HEK293 (cell line): ENCODE data around the gene CPO.

Experiments used
- CTCF ChIA-PET: fragments of 350-600 bp; formaldehyde crosslinking; extraction: SDS; loops from one replicate; lab custom pipeline; 2021; ENCODE audit warnings: antibody characterized with exemption; lab: Yijun Ruan, JAX
- POLR2A ChIA-PET: fragments of 300-600 bp; formaldehyde crosslinking; extraction: SDS; loops from one replicate; lab custom pipeline; 2020; ENCODE audit warnings: antibody characterized with exemption, inconsistent platforms; lab: Yijun Ruan, JAX
- H3K27ac ChIP-seq: fragments of 200-500 bp; sonication (Bioruptor generic); 2 replicates; pipeline ENCODE4 v1.5.1; 2014; ENCODE audit warnings: low read depth, low read length, control low read depth, inconsistent platforms; ENCODE audit errors: extremely low read depth
- H3K36me3 ChIP-seq, 2 experiments: fragments of 200-500 bp in 1 of 2; sonication (Bioruptor generic) in 1 of 2; 1 replicate in 1 of 2; 2 replicates in 1 of 2; pipeline ENCODE4 v1.5.1; 2014 to 2017; ENCODE audit warnings: inconsistent platforms in 2 of 2, low read length in 2 of 2; ENCODE audit not compliant: control insufficient read depth in 2 of 2, insufficient read depth in 1 of 2
- H3K4me1 ChIP-seq: fragments of 200-500 bp; sonication (Bioruptor generic); 2 replicates; pipeline ENCODE4 v1.5.1; 2014; ENCODE audit warnings: mild to moderate bottlenecking, low read length, inconsistent platforms; ENCODE audit not compliant: control insufficient read depth, insufficient read depth
- H3K4me3 ChIP-seq: 2 replicates; pipeline ENCODE4 v1.5.1; 2011; ENCODE audit warnings: low read depth, mild to moderate bottlenecking, control low read depth, low read length, moderate library complexity
- H3K9me3 ChIP-seq: fragments of 200-500 bp; sonication (Bioruptor generic); 2 replicates; pipeline ENCODE4 v1.5.1; 2014; ENCODE audit warnings: low read depth, low read length, inconsistent platforms; ENCODE audit not compliant: control insufficient read depth, insufficient read depth
- BCL11B ChIP-seq: fragments of 450-650 bp; formaldehyde crosslinking; IDR thresholded peaks from 2 replicates; pipeline ENCODE4 v1.5.1; 2016; ENCODE audit warnings: low read depth, missing biosample characterization, missing genetic modification characterization
- KLF7 ChIP-seq: fragments of 450-650 bp; formaldehyde crosslinking; IDR thresholded peaks from 2 replicates; pipeline ENCODE4 v1.5.1; 2016; ENCODE audit warnings: missing biosample characterization, missing genetic modification characterization, borderline replicate concordance
- ZBTB7A ChIP-seq: fragments of 450-650 bp; formaldehyde crosslinking; IDR thresholded peaks from 2 replicates; pipeline ENCODE4 v1.5.1; 2016; ENCODE audit warnings: low read depth, missing biosample characterization, missing genetic modification characterization
- ZNF19 ChIP-seq: fragments of 450-650 bp; formaldehyde crosslinking; IDR thresholded peaks from 2 replicates; pipeline ENCODE4; 2016; ENCODE audit warnings: missing biosample characterization, missing genetic modification characterization, low read depth
- ZNF366 ChIP-seq: fragments of 450-650 bp; formaldehyde crosslinking; conservative IDR thresholded peaks from 2 replicates; pipeline ENCODE4 v1.5.1; 2016; ENCODE audit warnings: missing biosample characterization, missing genetic modification characterization
- ZNF514 ChIP-seq: fragments of 450-650 bp; formaldehyde crosslinking; IDR thresholded peaks from 2 replicates; pipeline ENCODE4 v1.5.1; 2016; ENCODE audit warnings: missing biosample characterization, missing genetic modification characterization
- ZNF776 ChIP-seq: fragments of 450-650 bp; formaldehyde crosslinking; IDR thresholded peaks from 2 replicates; pipeline ENCODE4 v1.5.0; 2017; ENCODE audit warnings: missing biosample characterization, missing genetic modification characterization, borderline replicate concordance
- ZSCAN23 ChIP-seq: fragments of 450-650 bp; formaldehyde crosslinking; IDR thresholded peaks from 2 replicates; pipeline ENCODE4 v1.5.1; 2016; ENCODE audit warnings: missing biosample characterization, missing genetic modification characterization
- TF ChIP-seq, protein P1 (sequence below): fragments of 450-650 bp; formaldehyde crosslinking; IDR thresholded peaks from 2 replicates; pipeline ENCODE4 v1.5.1; 2016; ENCODE audit warnings: missing biosample characterization, missing genetic modification characterization
- TF ChIP-seq, protein P2 (sequence below): fragments of 450-650 bp; formaldehyde crosslinking; IDR thresholded peaks from 2 replicates; pipeline ENCODE4 v1.5.1; 2016; ENCODE audit warnings: missing biosample characterization, missing genetic modification characterization
- TF ChIP-seq, protein P3 (sequence below): fragments of 450-650 bp; formaldehyde crosslinking; IDR thresholded peaks from 2 replicates; pipeline ENCODE4 v1.5.1; 2016; ENCODE audit warnings: missing biosample characterization, missing genetic modification characterization
- TF ChIP-seq, protein P4 (sequence below): fragments of 450-650 bp; formaldehyde crosslinking; IDR thresholded peaks from 2 replicates; pipeline ENCODE4 v1.5.1; 2016; ENCODE audit warnings: missing biosample characterization, missing genetic modification characterization
- TF ChIP-seq, protein P5 (sequence below): fragments of 450-650 bp; formaldehyde crosslinking; IDR thresholded peaks from 2 replicates; pipeline ENCODE4 v1.5.1; 2017; ENCODE audit warnings: missing biosample characterization, missing genetic modification characterization
- TF ChIP-seq, protein P6 (sequence below): fragments of 450-650 bp; formaldehyde crosslinking; IDR thresholded peaks from 2 replicates; pipeline ENCODE4 v1.5.1; 2017; ENCODE audit warnings: missing biosample characterization, missing genetic modification characterization
- TF ChIP-seq, protein P7 (sequence below): fragments of 450-650 bp; formaldehyde crosslinking; IDR thresholded peaks from 2 replicates; pipeline ENCODE4 v1.5.0; 2017; ENCODE audit warnings: missing biosample characterization, missing genetic modification characterization, borderline replicate concordance

CPO gene

DNA sequence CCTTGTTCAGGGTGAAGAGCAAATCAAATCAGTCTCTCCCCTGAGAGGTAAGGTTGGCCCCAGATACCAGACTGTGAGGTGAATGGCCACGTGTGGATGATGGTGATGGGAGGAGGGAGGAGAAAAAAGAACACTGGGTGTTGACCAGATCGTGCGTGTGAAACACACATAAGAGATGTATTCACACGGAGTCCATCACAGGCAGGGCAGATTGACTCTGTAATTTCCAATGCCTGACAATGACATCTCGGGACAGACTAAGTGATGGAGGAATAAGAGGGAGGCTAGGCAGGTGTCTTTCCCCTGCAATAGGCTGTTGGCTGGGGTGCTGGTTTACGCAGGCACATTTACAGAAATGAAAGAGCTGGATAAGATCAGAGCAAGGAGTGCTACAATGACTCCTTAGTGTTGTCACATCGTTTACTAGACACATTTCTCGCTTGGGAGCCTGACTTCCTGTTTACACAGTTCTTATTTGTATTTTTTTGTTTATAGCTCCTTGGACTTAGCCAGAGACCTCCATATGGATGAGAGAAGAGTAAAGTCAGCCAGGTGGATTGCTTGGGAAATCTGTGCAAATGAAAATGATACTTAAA is 43.1 kb downstream of the CPO start (continued):
- TF ChIP-seq, protein P1, sequence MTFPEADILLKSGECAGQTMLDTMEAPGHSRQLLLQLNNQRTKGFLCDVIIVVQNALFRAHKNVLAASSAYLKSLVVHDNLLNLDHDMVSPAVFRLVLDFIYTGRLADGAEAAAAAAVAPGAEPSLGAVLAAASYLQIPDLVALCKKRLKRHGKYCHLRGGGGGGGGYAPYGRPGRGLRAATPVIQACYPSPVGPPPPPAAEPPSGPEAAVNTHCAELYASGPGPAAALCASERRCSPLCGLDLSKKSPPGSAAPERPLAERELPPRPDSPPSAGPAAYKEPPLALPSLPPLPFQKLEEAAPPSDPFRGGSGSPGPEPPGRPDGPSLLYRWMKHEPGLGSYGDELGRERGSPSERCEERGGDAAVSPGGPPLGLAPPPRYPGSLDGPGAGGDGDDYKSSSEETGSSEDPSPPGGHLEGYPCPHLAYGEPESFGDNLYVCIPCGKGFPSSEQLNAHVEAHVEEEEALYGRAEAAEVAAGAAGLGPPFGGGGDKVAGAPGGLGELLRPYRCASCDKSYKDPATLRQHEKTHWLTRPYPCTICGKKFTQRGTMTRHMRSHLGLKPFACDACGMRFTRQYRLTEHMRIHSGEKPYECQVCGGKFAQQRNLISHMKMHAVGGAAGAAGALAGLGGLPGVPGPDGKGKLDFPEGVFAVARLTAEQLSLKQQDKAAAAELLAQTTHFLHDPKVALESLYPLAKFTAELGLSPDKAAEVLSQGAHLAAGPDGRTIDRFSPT (tag by site-specific recombination), result no peak
- TF ChIP-seq, protein P2, sequence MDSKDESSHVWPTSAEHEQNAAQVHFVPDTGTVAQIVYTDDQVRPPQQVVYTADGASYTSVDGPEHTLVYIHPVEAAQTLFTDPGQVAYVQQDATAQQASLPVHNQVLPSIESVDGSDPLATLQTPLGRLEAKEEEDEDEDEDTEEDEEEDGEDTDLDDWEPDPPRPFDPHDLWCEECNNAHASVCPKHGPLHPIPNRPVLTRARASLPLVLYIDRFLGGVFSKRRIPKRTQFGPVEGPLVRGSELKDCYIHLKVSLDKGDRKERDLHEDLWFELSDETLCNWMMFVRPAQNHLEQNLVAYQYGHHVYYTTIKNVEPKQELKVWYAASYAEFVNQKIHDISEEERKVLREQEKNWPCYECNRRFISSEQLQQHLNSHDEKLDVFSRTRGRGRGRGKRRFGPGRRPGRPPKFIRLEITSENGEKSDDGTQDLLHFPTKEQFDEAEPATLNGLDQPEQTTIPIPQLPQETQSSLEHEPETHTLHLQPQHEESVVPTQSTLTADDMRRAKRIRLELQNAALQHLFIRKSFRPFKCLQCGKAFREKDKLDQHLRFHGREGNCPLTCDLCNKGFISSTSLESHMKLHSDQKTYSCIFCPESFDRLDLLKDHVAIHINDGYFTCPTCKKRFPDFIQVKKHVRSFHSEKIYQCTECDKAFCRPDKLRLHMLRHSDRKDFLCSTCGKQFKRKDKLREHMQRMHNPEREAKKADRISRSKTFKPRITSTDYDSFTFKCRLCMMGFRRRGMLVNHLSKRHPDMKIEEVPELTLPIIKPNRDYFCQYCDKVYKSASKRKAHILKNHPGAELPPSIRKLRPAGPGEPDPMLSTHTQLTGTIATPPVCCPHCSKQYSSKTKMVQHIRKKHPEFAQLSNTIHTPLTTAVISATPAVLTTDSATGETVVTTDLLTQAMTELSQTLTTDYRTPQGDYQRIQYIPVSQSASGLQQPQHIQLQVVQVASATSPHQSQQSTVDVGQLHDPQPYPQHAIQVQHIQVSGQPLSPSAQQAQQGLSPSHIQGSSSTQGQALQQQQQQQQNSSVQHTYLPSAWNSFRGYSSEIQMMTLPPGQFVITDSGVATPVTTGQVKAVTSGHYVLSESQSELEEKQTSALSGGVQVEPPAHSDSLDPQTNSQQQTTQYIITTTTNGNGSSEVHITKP, result no peak
- no peak for TF ChIP-seq ZNF19 (tag by site-specific recombination)
- no peak for TF ChIP-seq ZNF514 (tag by site-specific recombination)

DNA sequence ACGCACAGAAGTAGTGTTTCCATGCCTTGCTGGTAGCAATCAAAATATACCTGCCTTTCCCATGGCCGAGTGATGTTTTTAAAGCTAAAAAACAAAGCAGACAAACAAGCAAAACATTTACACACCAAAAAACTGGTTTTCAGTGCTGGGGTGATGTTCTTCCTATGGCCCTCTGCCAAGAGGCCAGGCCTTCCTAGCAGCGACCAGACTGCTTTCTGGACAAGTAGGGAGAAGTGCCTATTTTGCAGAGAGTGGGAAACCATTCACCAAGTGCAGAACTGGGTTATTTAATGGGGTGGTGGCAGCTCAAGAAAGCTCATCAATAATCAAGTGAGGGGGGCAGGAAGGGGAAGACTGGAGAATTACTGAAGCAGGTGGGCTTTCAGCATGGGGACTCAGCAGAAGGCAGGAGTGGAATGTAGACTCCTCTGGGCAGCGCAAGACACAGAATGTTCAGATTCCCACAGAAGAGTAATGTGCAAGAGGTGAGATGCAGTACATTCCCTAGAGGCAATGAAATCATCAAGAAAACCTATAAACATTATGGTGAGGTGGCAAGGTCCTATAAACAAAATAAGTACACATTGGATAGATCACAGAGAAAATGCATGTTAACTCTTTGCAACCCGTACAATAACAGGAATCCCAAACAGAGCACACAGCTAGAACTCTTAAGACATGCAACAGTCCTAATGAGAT is 44.0 kb downstream of the CPO start:
- ChIA-PET POLR2A (no interaction called here), CTCF (interaction anchor here (0.6 to 4.0 kb wide), 7 partner anchors 76 to 490 kb away, joined by 3 to 34 read pairs (median 4); no protein-coding TSS in a partner anchor)
- Histone ChIP-seq H3K4me3 (no peak overlapping the region), H3K27ac (no peak overlapping the region), H3K9me3 (no peaks in the 10 kb centered on the region), H3K36me3 (no peaks in the 10 kb centered on the region), H3K4me1 (peaks cover 3% of the 10 kb centered on the region; the same call in 1 of the 2 replicates)
- TF ChIP-seq ZNF366 (tag by site-specific recombination), result no peak
- no peak for TF ChIP-seq ZBTB7A (tag by site-specific recombination)
- TF ChIP-seq, protein P3, sequence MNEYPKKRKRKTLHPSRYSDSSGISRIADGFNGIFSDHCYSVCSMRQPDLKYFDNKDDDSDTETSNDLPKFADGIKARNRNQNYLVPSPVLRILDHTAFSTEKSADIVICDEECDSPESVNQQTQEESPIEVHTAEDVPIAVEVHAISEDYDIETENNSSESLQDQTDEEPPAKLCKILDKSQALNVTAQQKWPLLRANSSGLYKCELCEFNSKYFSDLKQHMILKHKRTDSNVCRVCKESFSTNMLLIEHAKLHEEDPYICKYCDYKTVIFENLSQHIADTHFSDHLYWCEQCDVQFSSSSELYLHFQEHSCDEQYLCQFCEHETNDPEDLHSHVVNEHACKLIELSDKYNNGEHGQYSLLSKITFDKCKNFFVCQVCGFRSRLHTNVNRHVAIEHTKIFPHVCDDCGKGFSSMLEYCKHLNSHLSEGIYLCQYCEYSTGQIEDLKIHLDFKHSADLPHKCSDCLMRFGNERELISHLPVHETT (tag by site-specific recombination), result no peak
- TF ChIP-seq, protein P4, sequence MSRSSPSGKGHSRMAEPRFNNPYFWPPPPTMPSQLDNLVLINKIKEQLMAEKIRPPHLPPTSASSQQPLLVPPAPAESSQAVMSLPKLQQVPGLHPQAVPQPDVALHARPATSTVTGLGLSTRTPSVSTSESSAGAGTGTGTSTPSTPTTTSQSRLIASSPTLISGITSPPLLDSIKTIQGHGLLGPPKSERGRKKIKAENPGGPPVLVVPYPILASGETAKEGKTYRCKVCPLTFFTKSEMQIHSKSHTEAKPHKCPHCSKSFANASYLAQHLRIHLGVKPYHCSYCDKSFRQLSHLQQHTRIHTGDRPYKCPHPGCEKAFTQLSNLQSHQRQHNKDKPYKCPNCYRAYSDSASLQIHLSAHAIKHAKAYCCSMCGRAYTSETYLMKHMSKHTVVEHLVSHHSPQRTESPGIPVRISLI (tag by site-specific recombination), result no peak
- TF ChIP-seq ZNF776 (tag by site-specific recombination), result no peak
- TF ChIP-seq BCL11B (tag by site-specific recombination), result no peak
- TF ChIP-seq KLF7 (tag by site-specific recombination), result no peak

DNA sequence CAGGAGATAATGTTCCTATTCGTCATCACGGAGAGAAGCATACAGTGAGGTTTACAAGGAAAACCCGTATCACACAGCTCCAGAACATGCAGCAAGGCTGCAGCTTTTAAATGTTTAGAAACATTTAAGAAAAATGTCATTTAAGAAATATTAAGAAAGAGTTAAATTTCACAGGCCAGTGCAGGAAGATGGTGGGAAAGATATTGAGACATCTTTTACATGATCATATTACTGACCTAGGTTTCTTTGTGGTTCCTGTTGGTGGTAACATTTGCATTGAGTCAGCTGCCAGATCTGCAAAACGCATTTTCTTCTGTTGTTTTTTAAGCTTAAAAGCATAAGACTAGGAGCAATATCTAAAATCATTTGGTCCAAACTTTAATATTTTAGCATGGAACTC is 44.9 kb downstream of the CPO start:
- H3K4me1 ChIP-seq, result peaks cover 3% of the 10 kb centered on the region; the same call in 1 of the 2 replicates
- H3K27ac ChIP-seq, result no peak overlapping the region
- POLR2A ChIA-PET, result no interaction called here
- CTCF ChIA-PET, result interaction anchor here (0.5 to 4.0 kb wide), 5 partner anchors 24 to 489 kb away, joined by 3 to 34 read pairs (median 4); no protein-coding TSS in a partner anchor
- no peaks in the 10 kb centered on the region for H3K9me3 ChIP-seq
- no peaks in the 10 kb centered on the region for H3K36me3 ChIP-seq
- H3K4me3 ChIP-seq, result no peak overlapping the region
- no peak for TF ChIP-seq ZSCAN23 (tag by site-specific recombination)
- TF ChIP-seq, protein P5, sequence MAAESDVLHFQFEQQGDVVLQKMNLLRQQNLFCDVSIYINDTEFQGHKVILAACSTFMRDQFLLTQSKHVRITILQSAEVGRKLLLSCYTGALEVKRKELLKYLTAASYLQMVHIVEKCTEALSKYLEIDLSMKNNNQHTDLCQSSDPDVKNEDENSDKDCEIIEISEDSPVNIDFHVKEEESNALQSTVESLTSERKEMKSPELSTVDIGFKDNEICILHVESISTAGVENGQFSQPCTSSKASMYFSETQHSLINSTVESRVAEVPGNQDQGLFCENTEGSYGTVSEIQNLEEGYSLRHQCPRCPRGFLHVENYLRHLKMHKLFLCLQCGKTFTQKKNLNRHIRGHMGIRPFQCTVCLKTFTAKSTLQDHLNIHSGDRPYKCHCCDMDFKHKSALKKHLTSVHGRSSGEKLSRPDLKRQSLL (tag by site-specific recombination), result no peak
- TF ChIP-seq, protein P6, sequence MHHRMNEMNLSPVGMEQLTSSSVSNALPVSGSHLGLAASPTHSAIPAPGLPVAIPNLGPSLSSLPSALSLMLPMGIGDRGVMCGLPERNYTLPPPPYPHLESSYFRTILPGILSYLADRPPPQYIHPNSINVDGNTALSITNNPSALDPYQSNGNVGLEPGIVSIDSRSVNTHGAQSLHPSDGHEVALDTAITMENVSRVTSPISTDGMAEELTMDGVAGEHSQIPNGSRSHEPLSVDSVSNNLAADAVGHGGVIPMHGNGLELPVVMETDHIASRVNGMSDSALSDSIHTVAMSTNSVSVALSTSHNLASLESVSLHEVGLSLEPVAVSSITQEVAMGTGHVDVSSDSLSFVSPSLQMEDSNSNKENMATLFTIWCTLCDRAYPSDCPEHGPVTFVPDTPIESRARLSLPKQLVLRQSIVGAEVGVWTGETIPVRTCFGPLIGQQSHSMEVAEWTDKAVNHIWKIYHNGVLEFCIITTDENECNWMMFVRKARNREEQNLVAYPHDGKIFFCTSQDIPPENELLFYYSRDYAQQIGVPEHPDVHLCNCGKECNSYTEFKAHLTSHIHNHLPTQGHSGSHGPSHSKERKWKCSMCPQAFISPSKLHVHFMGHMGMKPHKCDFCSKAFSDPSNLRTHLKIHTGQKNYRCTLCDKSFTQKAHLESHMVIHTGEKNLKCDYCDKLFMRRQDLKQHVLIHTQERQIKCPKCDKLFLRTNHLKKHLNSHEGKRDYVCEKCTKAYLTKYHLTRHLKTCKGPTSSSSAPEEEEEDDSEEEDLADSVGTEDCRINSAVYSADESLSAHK (tag by site-specific recombination), result no peak
- TF ChIP-seq, protein P7, sequence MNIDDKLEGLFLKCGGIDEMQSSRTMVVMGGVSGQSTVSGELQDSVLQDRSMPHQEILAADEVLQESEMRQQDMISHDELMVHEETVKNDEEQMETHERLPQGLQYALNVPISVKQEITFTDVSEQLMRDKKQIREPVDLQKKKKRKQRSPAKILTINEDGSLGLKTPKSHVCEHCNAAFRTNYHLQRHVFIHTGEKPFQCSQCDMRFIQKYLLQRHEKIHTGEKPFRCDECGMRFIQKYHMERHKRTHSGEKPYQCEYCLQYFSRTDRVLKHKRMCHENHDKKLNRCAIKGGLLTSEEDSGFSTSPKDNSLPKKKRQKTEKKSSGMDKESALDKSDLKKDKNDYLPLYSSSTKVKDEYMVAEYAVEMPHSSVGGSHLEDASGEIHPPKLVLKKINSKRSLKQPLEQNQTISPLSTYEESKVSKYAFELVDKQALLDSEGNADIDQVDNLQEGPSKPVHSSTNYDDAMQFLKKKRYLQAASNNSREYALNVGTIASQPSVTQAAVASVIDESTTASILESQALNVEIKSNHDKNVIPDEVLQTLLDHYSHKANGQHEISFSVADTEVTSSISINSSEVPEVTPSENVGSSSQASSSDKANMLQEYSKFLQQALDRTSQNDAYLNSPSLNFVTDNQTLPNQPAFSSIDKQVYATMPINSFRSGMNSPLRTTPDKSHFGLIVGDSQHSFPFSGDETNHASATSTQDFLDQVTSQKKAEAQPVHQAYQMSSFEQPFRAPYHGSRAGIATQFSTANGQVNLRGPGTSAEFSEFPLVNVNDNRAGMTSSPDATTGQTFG (tag by site-specific recombination), result no peak
